Pulmonary artery endothelial cell (primary cell): Measurements from ENCODE around the gene SHLD2. TPM values are rescaled to one million over a fixed set of nuclear protein-coding genes. Genes with fewer than 3 reads are reported as not detected.
"Not testable (repeated sequence)": the region's sequence is repeated elsewhere in the genome, so short reads cannot be mapped to it uniquely, and the experiment has no call there.

Source experiments
- DNase-seq: peaks from one replicate; pipeline ENCODE4 v3.0.0-alpha.2; 2011; ENCODE audit warnings: low read depth, low spot score
- total RNA-seq: library from RNA; depleted of rRNA; stranded (reverse); fragments of >200 nt; gene quantifications from 2 replicates; pipeline ENCODE4 v1.2.3, GENCODE V29; 2014

The SHLD2 gene
- total RNA-seq, 1 donor from 2014 or later: 22.2 TPM

- not testable (repeated sequence) for DNase-seq
These were observed 10.7 kb upstream of the SHLD2 start for GRCh38 chr10:87084291-87084782.

GRCh38 chr10:87085537-87085936 lies 9.5 kb upstream of the SHLD2 start:
- no peak for DNase-seq

- no peak for DNase-seq
These were observed 5.3 kb upstream of the SHLD2 start for GRCh38 chr10:87089746-87090145.

- DNase-seq: no peak
These were observed 4.2 kb upstream of the SHLD2 start for GRCh38 chr10:87090779-87091178.

DNA sequence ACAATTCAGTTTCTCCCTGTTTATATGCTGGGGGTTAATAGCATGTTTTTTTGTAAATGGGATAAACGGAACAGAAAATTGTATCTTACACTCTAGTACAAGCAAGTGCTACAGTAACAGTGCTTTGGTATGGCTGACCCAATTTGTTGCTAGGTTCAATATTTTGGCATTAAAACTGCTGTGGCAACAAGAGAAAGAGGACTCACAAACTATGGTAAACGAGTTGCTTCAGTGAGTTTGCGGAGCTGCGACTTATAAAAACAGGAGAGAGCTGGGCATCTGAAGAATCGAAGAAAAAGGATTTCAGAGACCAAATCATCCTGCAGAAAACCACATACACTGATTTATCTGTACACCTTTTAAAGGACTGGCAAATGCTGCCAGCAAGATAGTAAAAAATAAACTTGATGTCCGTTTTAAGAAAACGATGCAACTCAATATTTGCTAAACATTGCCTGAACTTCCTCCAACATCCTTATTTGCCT lies 2.6 kb upstream of the SHLD2 start:
- no peak for DNase-seq

- no peak for DNase-seq
These were observed 2.0 kb upstream of the SHLD2 start for GRCh38 chr10:87092861-87093631.

GRCh38 chr10:87093632-87094372 lies 1.2 kb upstream of the SHLD2 start:
- DNase-seq: no peak

DNA sequence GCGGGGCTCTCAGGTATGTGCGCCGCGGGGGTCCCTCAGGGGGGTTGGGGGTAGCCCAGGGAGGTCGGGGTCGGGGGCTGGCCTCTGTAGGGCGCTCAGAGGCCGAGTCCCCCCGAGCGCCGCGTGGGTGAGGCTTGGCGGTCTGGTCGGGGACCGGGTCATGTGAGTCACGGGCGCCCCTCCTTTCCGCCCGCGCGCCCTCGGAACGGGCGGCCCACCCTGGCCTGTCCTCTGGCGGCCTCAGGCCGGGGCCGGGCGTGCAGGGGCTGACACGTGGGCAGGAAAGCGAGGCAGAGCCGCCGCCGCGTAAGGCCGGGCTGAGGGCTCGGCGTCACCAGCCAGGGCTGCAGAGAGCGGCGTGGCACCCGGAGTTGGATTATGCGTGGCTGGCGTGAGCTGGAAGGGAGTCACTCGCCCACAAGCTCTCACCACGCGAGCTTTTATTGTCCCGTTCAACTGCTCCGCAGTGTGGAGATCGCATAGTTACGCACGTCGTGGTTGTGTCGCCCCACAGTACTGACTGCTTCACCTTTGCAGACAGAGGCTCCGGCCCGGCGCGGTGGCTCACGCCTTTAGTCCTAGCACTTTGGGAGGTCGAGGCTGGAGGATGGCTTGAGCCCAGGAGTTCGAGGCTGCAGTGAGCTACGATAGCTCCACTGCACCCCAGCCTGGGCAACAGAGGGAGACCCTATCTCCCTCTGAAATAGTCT lies 385 bp downstream of the SHLD2 start:
- no peak for DNase-seq

DNA sequence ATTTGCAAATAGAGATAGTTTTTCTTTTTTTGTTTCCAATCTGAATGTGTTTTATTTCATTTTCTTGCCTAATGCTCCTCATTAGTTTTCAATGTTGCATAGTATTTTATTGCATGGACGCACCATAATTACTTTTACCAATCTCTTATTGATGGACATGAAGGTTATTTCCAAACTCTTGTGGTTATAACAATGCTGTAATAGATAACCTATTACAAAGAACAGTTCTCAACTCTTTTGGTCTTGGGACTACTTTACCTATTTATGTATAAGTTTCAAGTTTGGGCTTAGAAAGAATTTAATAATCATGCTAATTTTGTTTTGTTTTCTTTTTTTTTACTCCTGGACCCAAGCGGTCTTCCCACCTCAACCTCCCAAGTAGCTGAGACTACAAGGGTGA lies 7.0 kb downstream of the SHLD2 start:
- DNase-seq: no peak

DNA sequence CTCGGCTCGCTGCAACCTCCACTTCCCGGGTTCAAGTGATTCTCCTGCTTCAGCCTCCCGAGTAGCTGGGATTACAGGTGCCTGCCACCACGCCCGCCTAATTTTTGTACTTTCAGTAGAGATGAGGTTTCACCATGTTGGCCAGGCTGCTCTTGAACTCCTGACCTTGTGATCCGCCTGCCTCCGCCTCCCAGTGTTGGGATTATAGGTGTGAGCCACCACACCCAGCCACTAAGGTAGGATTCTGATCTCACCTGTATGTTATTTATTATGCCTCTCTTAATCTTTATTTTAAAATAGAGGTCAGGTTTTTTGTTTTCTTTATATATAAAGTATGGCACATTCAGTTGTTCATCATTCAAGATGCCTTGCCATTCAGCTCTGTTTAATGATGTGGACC lies 9.7 kb downstream of the SHLD2 start:
- not testable (repeated sequence) for DNase-seq

DNA sequence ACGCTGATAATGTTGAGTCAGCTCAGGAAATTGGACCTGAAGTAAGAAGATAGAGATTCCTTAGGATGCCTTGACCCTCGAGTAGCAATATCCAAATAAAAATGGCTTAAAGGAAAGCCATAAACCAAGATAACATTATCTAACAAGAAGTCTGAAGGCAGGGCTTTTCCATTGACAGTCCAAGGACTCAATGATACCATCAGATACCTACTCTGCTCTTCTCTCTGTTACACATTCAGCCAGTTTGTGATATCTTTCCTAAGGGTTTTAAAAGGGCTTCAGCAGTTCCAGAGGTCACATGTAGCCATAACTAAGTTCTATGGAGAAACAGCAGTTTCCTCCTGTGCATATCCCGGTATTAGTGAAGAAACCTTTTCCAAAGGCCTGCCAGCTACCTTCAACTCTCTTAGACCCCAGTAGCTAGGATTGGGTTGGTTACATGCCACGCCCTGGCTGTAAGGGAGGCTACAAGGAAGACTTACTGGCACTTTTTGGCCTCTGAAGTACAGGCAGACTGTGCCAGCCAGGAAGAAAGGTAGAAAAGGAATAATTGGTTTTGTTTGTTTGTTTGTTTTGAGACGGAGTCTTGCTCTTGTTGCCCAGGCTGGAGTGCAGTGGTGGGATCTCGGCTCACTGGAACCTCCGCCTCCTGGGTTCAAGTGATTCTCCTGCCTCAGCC lies 10.6 kb downstream of the SHLD2 start:
- DNase-seq: no peak

GRCh38 chr10:87118122-87118521 lies 23.1 kb downstream of the SHLD2 start:
- not testable (repeated sequence) for DNase-seq

DNA sequence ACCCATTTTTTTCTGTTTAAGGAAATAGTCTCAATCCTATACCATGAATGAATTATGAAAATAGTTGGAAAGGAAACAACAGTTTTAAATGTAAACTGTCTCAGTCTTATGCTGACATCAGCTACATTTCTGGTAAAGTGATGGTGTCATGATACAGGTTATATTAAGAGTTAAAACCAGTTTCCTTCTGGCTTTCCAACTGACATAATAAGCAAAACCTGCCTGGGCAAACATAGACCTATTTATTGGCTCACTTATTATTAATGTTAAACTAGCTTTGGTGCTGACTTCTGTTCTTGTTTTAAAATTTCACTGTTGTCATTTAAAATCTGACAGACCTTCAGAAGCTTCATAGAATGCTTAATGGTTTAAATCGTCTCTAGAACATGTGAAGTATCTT lies 24.0 kb downstream of the SHLD2 start:
- DNase-seq: not testable (repeated sequence)

DNA sequence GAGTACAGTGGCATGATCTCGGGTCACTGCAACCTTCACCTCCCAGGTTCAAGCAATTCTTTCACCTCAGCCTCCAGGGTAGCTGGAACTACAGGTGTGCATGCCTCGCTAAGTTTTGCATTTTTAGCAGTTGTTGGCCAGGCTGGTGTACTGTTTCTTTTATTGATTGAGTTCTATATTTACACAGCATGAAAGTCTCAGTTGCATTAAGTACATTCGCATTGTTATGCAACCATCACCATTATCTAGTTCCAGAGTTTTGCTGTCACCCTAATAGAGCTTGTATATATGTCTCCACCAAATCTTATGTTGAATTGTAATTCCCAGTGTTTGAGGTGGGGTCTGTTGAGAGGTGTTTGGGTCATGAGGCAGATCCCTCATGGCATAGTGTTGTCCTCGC lies 28.3 kb downstream of the SHLD2 start:
- not testable (repeated sequence) for DNase-seq

- not testable (repeated sequence) for DNase-seq
These were observed 32.0 kb downstream of the SHLD2 start for GRCh38 chr10:87127048-87127447.

GRCh38 chr10:87127607-87128156 lies 32.7 kb downstream of the SHLD2 start:
- not testable (repeated sequence) for DNase-seq

GRCh38 chr10:87132176-87132575 lies 37.2 kb downstream of the SHLD2 start:
- DNase-seq: peak; percentile 30

DNA sequence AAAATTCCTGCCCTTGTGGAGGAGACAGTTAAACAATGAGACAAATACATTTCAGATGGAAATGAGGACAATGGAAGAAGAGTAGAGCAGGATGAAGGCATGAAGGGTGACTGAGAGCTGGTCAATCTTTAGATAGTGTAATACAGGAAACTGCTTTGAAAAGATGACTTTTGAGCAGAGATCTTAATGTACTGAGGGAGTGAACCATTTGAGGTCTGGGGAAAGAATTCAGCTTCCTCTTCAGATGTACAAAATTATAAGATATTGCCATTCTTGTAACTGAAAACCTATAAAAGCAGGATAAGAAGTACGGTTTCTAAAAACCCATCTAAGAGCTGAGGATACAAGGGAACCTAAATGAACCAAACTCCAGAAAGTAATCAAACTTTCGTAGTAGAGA lies 38.9 kb downstream of the SHLD2 start:
- DNase-seq: not testable (repeated sequence)

DNA sequence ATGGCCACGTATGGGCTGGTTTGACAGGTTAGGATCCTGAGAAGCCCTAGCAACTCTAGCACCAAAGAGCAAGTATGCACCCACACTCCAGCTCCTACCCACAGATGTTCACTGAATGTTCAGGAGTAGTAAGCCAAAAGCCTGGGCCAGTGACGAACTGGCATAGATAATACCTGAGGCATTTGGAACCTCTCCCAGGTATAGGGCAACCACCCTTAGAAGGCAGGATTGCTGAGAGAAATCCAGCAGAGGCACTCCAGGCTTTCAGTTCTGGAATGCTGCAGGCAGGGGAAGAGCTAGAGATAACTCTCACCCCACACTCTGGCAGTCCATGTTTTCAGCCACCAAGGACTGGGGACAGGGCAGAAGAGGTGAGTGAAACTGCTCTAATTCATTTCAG lies 39.4 kb downstream of the SHLD2 start:
- not testable (repeated sequence) for DNase-seq

- DNase-seq: not testable (repeated sequence)
These were observed 42.5 kb downstream of the SHLD2 start for GRCh38 chr10:87137478-87137877.
